HG02885 (cell line): ENCODE measurements around the gene NKD2.

Experiments
- ATAC-seq: cut with Tn5 transposase; IDR thresholded peaks from one replicate; pipeline ENCODE4 v1.9.1; 2021; ENCODE audit warnings: mild to moderate bottlenecking; ENCODE audit not compliant: unreplicated experiment, poor library complexity

Gene NKD2

DNA sequence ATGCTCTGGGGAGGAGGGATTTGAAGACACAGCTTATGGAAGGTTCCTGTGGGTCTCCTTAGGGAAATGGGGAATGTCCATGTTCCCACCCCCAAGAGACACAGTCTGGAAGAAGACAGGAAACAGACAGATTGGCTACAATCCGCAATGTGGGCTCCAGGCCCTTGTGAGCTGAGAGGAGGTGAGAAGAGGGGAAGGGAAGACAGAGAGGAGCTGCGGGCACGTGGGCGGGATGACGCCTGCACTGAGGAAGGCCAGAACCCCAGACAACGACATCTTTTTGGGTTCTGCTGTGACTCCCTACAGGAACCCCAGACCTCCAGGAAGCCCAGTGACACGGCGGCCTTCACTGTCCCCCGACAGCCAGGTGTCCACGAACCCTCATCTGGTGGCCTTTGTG lies 29.9 kb upstream of the NKD2 start:
- no peak for ATAC-seq

DNA sequence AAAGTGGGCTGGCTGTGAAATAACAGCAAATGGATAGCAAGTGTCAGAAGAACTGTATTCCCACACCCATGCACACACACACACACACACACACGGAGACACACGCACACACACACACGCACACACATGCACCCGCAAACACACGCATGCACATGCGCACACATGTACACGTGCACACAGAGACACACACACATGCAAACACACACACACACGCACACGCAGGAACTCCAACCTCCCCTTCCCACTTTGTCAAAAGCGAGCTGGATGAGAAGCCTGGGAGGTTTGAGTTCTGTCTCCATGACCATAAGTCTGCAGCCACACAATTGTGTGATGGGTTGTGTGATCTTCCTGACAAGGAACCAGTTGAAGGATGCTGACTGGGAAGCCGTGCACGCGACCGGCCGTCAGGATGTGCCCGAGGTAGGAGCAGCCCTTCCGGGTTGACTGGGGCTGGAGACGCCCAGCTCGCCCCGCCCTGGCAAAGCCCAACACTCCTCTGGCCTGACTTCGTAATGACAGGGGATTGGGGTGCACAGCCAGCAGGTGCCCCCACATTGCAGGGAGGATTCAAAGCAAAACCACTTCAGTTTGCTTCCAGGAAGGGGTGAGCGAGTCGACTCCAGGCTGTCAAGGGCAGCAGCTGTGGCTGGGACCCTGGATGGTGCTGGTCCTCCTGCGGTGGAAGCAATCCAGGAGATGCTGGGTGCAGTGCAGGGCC lies 29.3 kb upstream of the NKD2 start:
- no peak for ATAC-seq

GRCh38 chr5:980001-980588 lies 28.5 kb upstream of the NKD2 start:
- no peak for ATAC-seq

GRCh38 chr5:980966-981365 lies 27.6 kb upstream of the NKD2 start:
- no peak for ATAC-seq

DNA sequence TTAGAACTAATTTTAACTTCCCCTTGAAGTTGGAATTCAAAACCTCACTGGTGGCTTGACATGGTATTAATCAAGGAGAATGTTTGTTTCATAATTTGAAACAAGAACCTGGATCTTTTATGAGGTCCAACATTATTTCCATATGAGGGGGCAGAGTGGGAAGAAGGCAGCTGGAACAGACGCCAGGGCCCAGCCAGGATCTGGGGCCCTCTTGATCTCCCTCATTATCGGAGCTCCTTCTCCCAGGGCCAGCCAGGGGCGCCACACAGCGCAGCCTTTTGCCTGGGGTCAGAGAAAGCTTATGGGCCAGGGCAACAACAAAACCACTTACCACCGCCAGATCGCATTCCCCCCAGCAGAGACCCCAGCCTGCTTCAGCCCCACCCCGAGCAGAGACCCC lies 27.1 kb upstream of the NKD2 start:
- ATAC-seq, result no peak

DNA sequence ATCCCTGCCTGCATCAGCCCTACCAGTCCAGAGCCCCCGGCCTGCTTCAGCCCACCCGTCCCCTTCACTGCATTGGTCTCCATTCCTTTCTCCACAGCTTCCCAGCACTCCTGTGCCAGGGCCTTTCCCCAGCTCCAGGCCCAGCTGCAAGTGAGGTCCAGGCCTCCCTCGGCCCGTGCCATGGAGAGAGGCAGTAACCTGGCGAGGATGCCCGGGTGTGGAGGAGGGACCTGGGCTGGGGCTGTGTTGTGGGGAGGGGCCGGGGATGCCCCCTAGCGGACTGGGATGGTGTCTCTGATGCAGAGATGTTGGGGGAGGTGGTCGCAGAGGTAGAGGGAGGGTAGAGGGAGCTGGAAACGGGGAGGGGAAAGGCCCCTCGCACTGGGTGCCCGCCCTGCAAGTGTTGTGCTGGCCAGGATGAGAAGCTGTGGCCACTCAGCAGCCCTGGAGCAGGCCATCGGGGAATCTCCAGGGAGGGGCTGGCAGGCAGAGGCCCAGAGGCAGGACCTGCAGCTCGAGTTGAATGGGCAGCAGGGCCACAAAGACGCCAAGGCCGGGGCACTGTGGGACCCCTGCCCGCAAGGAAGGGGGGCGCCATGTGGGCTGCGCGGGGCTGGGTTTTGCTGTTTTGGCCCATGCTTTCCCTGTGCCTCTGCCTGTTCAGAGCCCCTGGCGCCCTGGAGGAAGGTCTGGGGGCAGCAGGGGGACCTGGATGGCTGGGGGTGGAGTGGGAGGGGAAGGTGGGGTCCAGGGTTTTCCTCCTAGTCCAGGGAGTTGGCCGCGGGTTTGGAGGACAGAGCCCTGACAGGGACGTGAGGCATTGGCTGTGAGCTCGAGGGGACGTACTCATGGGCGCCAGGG lies 26.0 kb upstream of the NKD2 start:
- ATAC-seq, result no peak

GRCh38 chr5:983238-983524 lies 25.4 kb upstream of the NKD2 start:
- ATAC-seq, result no peak

DNA sequence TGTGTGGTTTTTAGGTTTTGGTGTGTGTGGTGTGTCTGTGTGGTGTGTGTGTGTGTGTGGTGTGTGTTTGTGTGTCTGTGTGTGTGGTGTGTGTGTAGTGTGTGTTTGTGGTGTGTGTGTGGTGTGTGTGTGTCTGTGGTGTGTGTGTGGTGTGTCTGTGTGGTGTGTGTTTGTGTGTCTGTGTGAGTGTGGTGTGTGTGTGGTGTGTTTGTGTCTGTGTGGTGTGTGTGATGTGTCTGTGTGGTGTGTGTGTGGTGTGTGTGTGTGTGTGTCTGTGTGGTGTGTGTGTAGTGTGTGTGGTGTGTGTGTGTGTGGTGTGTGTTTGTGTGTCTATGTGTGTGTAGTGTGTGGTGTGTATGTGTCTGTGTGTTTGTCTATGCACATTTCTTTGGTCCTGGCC lies 25.0 kb upstream of the NKD2 start:
- ATAC-seq, result no peak

DNA sequence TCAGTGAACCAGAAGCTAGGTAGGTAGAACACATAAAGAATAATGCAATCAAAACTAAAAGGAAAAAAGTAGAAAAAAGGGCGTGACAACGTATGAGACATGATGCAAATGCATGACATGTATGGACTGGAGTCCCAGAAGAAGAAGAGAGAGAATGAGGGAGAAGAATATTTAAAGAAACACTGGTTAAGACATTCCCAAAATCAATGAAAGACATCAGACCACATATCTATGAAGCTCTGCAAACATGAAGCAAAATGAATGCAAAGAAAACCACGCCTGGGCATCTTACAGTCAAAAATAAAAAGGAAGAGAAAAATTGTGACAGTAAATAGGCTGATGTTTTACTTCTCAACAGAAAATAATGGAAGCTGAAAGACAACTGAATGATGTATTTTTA lies 23.8 kb upstream of the NKD2 start:
- no peak for ATAC-seq

GRCh38 chr5:987761-988160 lies 20.8 kb upstream of the NKD2 start:
- no peak for ATAC-seq

- ATAC-seq, result no peak
These were observed 20.3 kb upstream of the NKD2 start for GRCh38 chr5:988322-988721.

DNA sequence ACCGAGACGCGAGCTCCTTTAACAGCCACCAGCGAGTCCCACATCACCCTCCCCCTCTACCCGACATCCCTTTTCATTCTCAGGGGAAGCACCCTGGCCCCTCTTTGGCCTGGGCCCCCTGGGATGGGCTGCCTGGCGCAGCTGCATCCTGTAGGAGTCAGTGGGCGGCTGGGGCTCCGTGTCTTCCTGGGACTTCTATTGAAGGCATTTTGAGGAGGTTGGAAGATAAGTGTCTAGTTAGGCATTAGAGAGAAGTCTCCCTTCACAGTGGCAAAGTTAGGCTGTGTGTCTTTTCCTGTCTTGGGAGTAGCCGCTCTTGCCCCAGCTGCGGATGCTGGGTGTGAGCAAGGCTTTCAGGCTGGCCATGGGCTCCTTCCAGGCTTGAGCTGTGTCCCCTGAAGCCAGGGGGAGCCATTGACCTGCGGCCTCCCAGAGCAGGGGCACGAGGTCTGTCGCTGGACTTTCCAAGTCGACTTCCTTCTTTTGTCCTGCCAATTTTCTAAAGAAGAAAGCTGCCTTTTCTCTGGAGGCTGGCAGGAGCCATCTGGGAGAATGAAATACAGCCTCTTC lies 18.6 kb upstream of the NKD2 start:
- no peak for ATAC-seq

- no peak for ATAC-seq
These were observed 16.9 kb upstream of the NKD2 start for GRCh38 chr5:991472-992267.

GRCh38 chr5:994272-994607 lies 14.4 kb upstream of the NKD2 start:
- ATAC-seq, result no peak

- no peak for ATAC-seq
These were observed 13.8 kb upstream of the NKD2 start for GRCh38 chr5:994821-995220.

- ATAC-seq, result no peak
These were observed 13.3 kb upstream of the NKD2 start for GRCh38 chr5:995318-995717.

DNA sequence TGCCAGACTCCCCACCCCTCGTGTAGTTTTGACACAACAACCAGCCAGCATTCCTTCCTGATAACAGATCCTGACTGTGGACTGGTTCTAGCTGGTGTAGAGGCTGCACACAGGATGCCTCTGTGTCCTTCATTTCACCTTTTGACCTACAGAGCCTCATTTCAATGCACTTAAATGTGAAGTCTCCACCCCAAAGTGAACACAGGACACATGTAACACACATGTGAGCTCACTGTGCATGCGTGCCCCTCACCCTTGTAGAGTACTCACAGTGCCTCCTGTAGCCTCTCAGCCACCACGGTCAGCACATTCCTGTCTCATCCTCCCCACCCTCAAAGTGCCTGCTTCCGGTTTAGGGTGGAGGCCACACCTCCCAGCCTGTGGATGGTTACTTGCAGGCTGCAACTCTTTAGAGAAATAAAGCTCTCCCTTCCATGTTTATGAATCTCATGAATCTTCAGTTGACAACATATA lies 11.6 kb upstream of the NKD2 start:
- ATAC-seq, result no peak

DNA sequence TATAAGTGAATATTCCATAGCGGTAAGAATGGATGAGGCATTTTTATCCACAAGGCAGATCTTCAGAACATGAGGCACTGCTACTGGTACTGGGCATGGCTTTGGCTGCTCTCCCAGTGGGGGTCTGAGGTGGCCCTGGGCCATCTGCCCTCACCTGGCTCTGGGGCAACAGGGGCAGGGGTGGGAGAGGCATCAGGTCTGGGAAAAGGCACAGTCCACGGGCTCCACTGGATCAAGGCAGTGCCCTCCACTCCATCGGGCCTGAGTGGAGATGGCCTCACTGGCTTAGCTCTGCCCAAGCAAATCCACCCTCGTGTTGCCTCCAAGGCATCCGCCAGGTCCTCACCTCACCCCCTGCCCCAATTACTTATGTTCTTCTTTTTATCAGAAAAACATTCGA lies 10.9 kb upstream of the NKD2 start:
- no peak for ATAC-seq

GRCh38 chr5:998246-999031 lies 10.2 kb upstream of the NKD2 start:
- no peak for ATAC-seq

DNA sequence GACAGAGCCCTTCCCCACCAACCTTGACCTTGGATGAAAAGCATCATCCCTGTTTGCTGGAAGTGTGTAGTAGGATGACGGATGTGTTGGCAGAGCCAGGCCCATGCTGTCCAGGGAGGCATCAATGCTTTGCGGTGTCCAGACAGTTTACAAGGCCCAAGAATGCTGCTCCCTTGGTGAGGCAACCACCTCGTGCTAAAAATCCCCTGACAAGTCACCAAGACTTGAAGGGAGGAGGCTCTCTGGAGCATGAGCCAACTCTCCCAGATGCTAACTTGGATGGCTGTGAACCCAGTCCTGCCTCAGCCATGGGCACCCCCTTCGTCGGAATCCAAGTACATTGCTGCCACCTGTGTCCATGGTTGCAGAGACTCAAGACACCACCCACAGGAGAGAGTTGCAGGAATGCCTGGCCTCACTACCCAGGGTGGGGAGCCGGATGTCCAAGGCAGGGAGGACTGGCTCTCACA lies 9.5 kb upstream of the NKD2 start:
- no peak for ATAC-seq
